ENCODE data around the gene ABCG8. TPM values are rescaled to one million over a fixed set of nuclear protein-coding genes. Genes with fewer than 3 reads are reported as not detected.

Gene ABCG8
- total RNA-seq, 4 donors from 2014 or later: not detected

- no peak overlapping the region for H3K27ac ChIP-seq
- no peaks in the 10 kb centered on the region for H3K27me3 ChIP-seq
- peaks cover 0 to 15% (median 0%) of the 10 kb centered on the region in 3 donors for H3K4me1 ChIP-seq
- intact Hi-C loops (cut with DNase I): no loop called here
- no peak for DNase-seq
- WGBS, 2 donors: 81 to 92% methylated on average over 7 of the region's 7 CpGs
- no peak overlapping the region for H3K4me3 ChIP-seq
- TF ChIP-seq CTCF (IDR thresholded peaks at IDR 0.05) (no peak), POLR2A (IDR thresholded peaks at IDR 0.05) (no peak)
- peaks cover 0 to 51% (median 6%) of the 10 kb centered on the region in 3 donors for H3K36me3 ChIP-seq
- no peaks in the 10 kb centered on the region for H3K9me3 ChIP-seq
Measured at GRCh38 chr2:43885132-43885632, 46.4 kb downstream of the ABCG8 start.

GRCh38 chr2:43887176-43887575, 48.4 kb downstream of the ABCG8 start:
- TF ChIP-seq POLR2A (IDR thresholded peaks at IDR 0.05) (no peak), CTCF (IDR thresholded peaks at IDR 0.05) (no peak)
- Histone ChIP-seq H3K9me3 (no peaks in the 10 kb centered on the region), H3K27ac (no peak overlapping the region), H3K27me3 (no peaks in the 10 kb centered on the region), H3K4me3 (no peak overlapping the region), H3K4me1 (peaks cover 0 to 4% (median 0%) of the 10 kb centered on the region in 3 donors), H3K36me3 (peaks cover 0 to 71% (median 6%) of the 10 kb centered on the region in 3 donors)
- no peak for DNase-seq
- WGBS, 2 donors: 87 to 92% methylated on average over 7 of the region's 7 CpGs
- intact Hi-C loops (cut with DNase I): no loop called here

GRCh38 chr2:43889416-43889815, 50.6 kb downstream of the ABCG8 start:
- 94 to 96% methylated on average over 4 of the region's 4 CpGs for WGBS, 2 donors

GRCh38 chr2:43890855-43891254, 52.1 kb downstream of the ABCG8 start:
- H3K4me3 ChIP-seq: no peak overlapping the region
- H3K27me3 ChIP-seq: no peaks in the 10 kb centered on the region
- H3K27ac ChIP-seq: no peak overlapping the region
- 63 to 75% methylated on average over 4 of the region's 4 CpGs for WGBS, 2 donors
- no peaks in the 10 kb centered on the region for H3K4me1 ChIP-seq
- peaks cover 0 to 99% (median 12%) of the 10 kb centered on the region in 3 donors for H3K36me3 ChIP-seq
- no peak for DNase-seq
- H3K9me3 ChIP-seq: no peaks in the 10 kb centered on the region
- intact Hi-C loops (cut with DNase I): no loop called here
- TF ChIP-seq POLR2A (IDR thresholded peaks at IDR 0.05) (no peak), CTCF (IDR thresholded peaks at IDR 0.05) (no peak)

More at GRCh38 chr2:43889416-43889815, 50.6 kb downstream of the ABCG8 start:
- Histone ChIP-seq H3K4me1 (no peaks in the 10 kb centered on the region), H3K4me3 (no peak overlapping the region), H3K9me3 (no peaks in the 10 kb centered on the region), H3K27ac (no peak overlapping the region), H3K36me3 (peaks cover 0 to 93% (median 12%) of the 10 kb centered on the region in 3 donors), H3K27me3 (no peaks in the 10 kb centered on the region)
- no peak for DNase-seq
- TF ChIP-seq CTCF (IDR thresholded peaks at IDR 0.05): no peak
- TF ChIP-seq POLR2A (IDR thresholded peaks at IDR 0.05): no peak
- intact Hi-C loops (cut with DNase I): no loop called here

GRCh38 chr2:43894743-43895142, 56.0 kb downstream of the ABCG8 start:
- 95% methylated on average over 2 of the region's 2 CpGs for WGBS, 2 donors
- Histone ChIP-seq H3K9me3 (no peaks in the 10 kb centered on the region), H3K4me3 (no peak overlapping the region), H3K27ac (no peak overlapping the region), H3K36me3 (peaks cover 3 to 100% (median 17%) of the 10 kb centered on the region in 3 donors), H3K27me3 (no peaks in the 10 kb centered on the region), H3K4me1 (no peaks in the 10 kb centered on the region)
- intact Hi-C loops (cut with DNase I): no loop called here
- no peak for TF ChIP-seq POLR2A (IDR thresholded peaks at IDR 0.05)
- no peak for TF ChIP-seq CTCF (IDR thresholded peaks at IDR 0.05)
- no peak for DNase-seq
